ENCODE data around the gene ABLIM2.
A peak's percentile ranks its signal among the peaks of the same experiment; 100 is the strongest.

The ABLIM2 gene

GRCh38 chr4:8081621-8082516, 76.7 kb downstream of the ABLIM2 start:
- DNase-seq, result no peak

- no peak for DNase-seq
Observed at GRCh38 chr4:8081171-8081570, 77.4 kb downstream of the ABLIM2 start.

DNA sequence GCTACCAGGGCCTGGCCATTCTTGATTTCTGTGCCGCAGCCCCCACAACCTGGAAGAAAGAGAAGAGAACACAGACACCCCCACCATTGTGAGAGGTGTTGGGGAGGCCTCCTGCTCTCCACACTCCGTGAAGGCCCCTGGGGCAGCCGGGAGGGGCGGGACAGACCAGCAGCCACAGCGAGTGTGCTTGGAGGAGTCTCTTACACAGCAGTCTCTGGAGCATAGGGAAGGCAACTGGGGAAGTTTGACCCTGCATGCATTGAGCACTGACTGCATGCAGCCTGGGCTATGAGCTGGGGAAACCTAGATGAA, 77.9 kb downstream of the ABLIM2 start:
- no peak for DNase-seq

DNA sequence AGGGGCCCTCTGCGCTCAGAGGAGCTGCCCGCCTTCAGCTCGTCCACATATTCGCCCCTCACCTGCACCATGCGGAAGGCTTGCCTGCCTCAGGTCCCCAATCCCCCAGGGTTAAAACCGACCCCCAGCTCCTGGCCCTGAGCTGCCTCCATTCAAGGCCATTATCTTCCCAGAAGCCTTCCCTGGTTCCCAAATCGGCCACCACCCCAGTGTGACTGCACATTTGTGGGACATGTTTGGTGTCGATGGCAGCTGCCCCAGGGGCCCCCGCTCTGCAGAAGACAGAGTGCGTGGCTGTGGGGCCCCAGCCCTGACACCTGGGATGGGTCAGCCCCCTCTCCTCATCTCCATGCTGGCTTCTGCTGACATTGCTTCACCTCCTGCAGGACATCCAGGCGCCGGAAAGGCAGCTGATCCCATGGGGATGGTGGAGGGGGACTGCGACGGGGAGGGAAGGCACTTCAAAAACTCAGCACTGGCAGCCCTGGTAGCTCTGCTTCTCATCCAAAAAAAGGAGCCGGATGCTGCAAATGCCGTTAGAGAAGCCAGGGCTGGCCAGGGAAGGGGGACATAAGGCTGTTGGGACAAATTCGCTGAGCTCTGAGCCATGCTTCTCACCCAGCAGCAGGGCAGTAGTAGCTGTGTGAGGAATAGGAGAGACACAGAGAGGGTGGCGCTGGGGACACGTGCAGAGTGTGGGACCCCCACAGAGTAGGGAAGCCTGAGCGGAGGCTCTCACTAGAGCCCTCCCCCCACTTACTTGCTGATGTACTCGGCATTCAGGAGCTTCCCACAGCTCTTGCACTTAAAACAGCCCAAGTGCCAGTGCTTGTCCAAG, 78.5 kb downstream of the ABLIM2 start:
- DNase-seq, result no peak

- DNase-seq, result peak; percentile 3
Observed at GRCh38 chr4:8079031-8079885, 79.4 kb downstream of the ABLIM2 start.

DNA sequence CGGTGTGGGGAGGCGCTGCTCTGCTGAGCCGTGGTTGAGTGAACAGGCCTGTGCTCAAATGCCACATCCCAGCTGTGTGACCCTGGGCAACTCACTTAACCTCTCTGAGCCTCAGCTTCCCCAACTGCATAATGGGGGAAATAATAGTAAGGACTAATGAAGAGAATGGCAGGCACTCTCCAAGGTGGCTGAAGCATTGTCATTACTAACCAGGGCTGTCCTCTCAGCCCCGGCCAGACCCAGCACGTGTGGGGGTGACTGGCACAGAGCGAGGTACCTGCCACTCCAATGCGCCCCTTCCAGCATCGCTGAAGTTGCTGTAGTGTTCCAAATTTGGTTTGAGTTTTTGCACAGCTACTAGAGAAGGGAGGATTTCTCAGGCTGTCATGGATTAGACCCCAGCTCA, 80.0 kb downstream of the ABLIM2 start:
- no peak for DNase-seq

- no peak for DNase-seq
Observed at GRCh38 chr4:8078109-8078494, 80.5 kb downstream of the ABLIM2 start.

DNA sequence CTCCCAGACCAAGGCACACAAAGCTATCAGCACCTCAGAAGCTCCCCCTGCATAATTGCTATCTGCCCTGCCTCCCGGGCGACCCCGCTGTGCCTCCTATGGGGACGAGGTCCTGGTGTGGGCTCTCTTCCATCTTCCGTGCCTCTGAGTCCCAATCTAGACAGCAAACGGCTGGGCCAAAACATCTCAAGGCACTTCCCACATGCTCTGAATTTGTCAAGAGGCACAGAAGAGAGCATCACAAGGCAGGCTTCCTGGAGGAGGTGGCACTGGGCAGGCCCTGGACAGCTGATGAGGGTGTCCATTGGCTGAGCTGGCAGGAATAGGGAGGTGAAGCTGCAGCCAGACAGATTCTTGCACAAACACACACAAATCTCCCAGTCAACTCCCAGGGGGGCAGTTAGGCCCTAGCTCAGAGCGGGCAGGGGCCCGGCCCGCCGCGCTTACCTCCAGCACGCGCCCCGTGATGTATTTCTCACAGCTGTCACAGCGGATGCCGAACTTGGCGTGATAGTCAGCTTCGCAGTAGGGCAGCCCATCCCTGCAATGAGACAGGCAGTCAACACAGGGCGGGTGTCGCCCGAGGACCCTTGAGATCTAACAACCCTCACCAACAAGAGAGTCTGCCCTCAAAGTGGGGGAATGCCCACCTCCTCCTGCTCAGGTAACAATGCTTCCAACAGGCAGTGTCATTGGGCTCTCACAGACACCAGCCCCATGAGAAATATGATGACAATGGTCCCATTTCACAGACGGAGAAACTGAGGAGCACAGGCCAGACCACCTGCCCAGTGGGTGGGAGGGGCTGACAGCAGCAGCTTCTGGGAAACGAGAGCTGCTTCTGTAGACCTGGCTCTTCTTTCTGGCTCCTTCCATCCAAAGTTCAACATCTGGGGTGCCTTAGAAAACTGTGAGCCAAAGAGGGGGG, 81.2 kb downstream of the ABLIM2 start:
- no peak for DNase-seq

DNA sequence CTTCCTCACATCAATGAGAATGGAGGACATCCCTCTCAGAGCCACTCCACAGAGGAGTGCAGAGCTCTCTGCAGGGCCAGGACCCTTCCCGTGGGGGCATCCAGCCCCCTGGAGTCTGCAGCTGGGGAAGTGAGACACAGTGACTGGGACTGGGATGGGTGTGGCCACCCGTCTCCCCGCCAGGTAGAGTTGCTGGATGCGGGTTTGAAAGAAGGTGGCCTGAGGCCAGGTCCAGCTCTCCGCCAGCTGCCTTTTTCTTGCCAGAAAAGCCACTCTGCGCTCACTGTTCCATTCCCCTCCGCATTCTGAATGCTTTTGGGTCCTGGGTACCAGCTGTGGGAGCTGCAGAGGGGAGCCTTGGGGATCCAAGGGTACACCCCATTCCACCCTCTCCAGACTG, 82.6 kb downstream of the ABLIM2 start:
- DNase-seq, result no peak

- DNase-seq, result no peak
Observed at GRCh38 chr4:8073206-8073863, 85.3 kb downstream of the ABLIM2 start.

DNA sequence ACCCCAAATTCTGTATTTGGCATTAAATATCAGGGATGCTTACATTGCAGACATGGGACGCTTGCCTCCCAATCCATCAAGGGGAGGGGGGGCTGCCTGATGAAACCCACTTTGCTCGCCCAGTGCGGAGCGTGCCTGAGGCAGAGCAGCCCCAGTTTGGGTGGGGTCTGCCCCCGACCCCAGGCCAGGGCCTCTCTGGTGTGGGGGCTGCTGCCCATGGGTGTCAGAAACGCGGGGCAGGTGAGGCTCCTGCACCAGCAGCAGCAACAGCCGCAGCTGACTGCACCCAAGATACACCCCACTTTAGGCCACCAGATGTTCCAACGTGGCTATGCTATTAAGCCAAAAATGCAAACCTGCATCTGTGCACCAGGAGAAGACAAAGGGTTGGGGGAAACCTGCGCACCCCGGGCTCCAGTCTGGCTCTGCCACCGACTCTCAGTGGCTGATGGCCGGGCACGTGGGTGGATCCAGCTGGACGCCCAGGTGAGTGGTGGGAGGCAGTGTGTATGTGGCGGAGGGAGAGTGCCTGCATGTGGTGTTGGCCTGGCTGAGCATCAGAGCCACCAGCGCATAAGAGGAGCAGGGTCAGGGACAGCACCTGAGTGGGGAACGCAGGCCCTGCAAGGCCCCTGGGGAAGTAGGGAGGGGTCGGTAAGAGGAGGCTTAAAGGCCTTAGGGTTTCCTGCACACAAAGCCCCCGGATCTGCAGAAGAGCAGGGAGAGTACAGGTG, 86.2 kb downstream of the ABLIM2 start:
- DNase-seq, result no peak

- DNase-seq, result no peak
Observed at GRCh38 chr4:8071766-8072165, 86.8 kb downstream of the ABLIM2 start.

- no peak for DNase-seq
Observed at GRCh38 chr4:8070736-8071718, 87.6 kb downstream of the ABLIM2 start.

DNA sequence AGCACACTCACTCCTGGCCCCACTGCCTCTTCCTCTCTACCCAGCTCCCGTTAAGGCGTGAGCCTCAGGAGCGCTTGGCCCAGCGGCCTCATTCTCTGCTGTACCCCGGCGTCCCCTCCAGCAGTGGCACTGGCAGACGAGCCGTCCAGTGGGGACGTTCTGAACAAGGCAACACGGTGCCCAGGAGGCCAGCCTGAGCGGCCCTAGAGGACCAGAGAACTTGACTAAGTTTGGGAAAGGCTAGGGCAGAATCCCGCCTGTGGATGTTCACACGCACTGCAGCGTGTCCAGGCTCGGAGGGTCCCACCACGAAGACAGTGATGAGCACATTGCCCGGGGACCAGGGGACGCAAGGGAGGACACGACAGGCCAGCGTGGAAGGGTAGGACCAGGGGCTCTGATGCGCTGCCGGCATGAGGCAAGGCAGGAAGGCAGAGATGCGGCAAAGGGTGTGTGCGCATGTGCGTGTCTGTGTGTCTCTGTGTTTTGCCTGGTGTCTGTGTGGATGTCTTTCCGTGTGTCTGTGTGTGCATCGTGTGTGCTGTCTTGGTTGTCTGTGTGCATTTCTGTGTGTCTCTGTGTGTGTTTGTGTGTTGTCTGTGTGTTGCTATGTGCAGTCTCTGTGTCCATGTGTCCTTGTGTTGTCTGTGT, 89.4 kb downstream of the ABLIM2 start:
- DNase-seq, result no peak

DNA sequence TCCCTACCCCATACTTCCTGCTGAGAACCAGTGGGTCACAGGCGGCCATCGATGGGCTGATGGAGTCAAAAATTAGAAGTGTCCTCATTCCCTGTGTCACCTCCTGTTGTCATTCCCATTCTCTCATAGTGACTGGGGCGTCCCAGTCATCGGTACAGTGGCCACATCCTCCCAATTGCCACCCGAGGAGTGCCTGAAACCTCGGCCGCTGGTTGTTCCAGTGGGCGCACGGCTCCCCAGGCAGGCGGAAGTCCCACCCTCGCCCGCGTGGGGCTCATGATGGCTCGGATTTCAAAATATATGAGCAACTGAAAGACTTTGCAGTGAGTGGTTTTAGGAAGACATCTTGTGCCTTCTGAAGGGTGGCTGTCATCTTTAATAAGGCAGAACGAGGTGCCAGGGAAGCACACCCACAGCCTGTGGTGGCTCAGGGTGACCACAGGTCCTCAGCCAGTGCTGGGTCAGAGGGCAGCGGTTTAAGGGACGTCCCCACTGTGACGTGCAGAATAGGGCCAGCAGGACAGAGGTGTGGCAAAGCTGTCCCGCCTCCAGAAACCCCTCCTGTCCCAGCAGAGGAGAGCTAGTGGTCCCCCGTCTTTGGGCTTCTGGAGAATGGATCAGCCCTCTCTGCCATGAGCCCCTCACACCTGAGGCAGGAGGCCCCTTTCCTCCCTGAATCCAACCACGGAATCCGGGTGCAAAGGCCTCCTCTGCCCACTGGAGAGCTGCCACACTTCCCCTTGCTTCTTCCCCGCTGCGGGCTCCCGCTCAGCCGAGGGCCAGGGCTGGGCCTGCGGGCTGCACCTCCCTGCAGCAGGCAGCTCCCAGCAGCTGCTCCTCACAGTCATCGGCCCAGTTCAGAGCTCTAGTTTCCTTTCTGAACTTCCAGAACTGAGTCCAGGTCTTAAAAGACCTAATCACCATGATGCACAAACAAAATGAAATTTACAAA, 90.4 kb downstream of the ABLIM2 start:
- DNase-seq, result no peak

GRCh38 chr4:8067274-8067936, 91.2 kb downstream of the ABLIM2 start:
- DNase-seq, result no peak

GRCh38 chr4:8066336-8066931, 92.2 kb downstream of the ABLIM2 start:
- no peak for DNase-seq

Data from DMS 273 treated with DMSO at 0.1 percent for 48 hours (cell line).